MM.1S (cell line): Measurements from ENCODE around the gene GRIA3.

Experiments
- EZH2 ChIP-seq: fragments of 300-600 bp; sonication (generic); optimal IDR thresholded peaks from 2 replicates; pipeline ENCODE3; 2017; ENCODE audit warnings: low read depth, mild to moderate bottlenecking, antibody characterized with exemption, low read length, mixed read lengths
- EZH2phosphoT487 ChIP-seq: fragments of 300-600 bp; sonication (generic); IDR thresholded peaks from 2 replicates; pipeline ENCODE4 v1.6.1; 2018; ENCODE audit warnings: antibody characterized with exemption, low read length
- TF ChIP-seq, protein P1 (sequence below): fragments of 300-600 bp; sonication (generic); IDR thresholded peaks from 2 replicates; pipeline ENCODE4 v1.5.1; 2016; ENCODE audit warnings: antibody characterized with exemption, low read length, mixed read lengths

DNA sequence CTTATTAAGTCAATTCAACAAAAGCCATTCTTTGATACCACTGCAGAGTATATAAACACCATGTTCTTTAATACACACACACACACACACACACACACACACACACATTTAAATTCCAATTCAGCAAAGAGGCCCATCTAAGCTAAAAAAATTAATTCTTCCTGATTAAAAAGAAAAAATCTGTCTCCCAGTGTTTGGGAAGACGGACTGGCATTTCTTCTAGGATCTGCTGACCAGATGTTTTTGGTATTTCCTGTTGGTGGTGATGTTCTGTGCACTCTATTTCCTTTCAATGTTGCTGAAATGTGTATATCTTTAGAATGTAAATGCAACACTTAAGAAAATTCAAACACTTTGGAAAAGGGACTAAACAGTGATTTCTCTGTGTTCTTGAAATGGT is 304.9 kb downstream of the GRIA3 start:
- TF ChIP-seq, protein P1, sequence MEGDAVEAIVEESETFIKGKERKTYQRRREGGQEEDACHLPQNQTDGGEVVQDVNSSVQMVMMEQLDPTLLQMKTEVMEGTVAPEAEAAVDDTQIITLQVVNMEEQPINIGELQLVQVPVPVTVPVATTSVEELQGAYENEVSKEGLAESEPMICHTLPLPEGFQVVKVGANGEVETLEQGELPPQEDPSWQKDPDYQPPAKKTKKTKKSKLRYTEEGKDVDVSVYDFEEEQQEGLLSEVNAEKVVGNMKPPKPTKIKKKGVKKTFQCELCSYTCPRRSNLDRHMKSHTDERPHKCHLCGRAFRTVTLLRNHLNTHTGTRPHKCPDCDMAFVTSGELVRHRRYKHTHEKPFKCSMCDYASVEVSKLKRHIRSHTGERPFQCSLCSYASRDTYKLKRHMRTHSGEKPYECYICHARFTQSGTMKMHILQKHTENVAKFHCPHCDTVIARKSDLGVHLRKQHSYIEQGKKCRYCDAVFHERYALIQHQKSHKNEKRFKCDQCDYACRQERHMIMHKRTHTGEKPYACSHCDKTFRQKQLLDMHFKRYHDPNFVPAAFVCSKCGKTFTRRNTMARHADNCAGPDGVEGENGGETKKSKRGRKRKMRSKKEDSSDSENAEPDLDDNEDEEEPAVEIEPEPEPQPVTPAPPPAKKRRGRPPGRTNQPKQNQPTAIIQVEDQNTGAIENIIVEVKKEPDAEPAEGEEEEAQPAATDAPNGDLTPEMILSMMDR, result no peak
- TF ChIP-seq EZH2phosphoT487 (no peak), EZH2 (no peak)
